Cardiac fibroblast (primary cell): Measurements from ENCODE around the gene SRGAP3.
A peak's percentile ranks its signal among the peaks of the same experiment; 100 is the strongest.

ENCODE experiments used
- DNase-seq, 2 donors: peaks; one replicate each; pipeline versions ENCODE4 v3.0.0 to v3.0.0-alpha.2; 2010; ENCODE audit warnings: low read depth in 2 of 2
- H3K4me3 ChIP-seq, 2 donors: replicated peaks in 1 of 2; 1 replicate in 1 of 2; 2 replicates in 1 of 2; pipeline ENCODE4 v1.5.1; 2011; ENCODE audit warnings: low read depth in 2 of 2, low read length in 2 of 2, mild to moderate bottlenecking in 2 of 2, moderate library complexity in 1 of 2
- CTCF ChIP-seq: IDR thresholded peaks from one replicate; pipeline ENCODE4 v1.5.1; 2011; ENCODE audit warnings: low read depth, mild to moderate bottlenecking, low read length, inconsistent platforms

SRGAP3 gene

GRCh38 chr3:9075762-9076161 lies 173.7 kb downstream of the SRGAP3 start:
- DNase-seq = no peak
- no peak overlapping the region for H3K4me3 ChIP-seq
- TF ChIP-seq CTCF = no peak

- no peak overlapping the region for H3K4me3 ChIP-seq
- DNase-seq = peak in 1 of 2 donors; percentile 9
- TF ChIP-seq CTCF = no peak
Measured at GRCh38 chr3:9074079-9074478, 175.4 kb downstream of the SRGAP3 start.

- no peak for TF ChIP-seq CTCF
- no peak overlapping the region for H3K4me3 ChIP-seq
- DNase-seq = no peak
Measured at GRCh38 chr3:9072667-9073009, 176.8 kb downstream of the SRGAP3 start.

GRCh38 chr3:9071936-9072666 lies 177.3 kb downstream of the SRGAP3 start:
- DNase-seq = no peak

GRCh38 chr3:9070961-9071360 lies 178.5 kb downstream of the SRGAP3 start:
- no peak overlapping the region for H3K4me3 ChIP-seq
- no peak for TF ChIP-seq CTCF

More at GRCh38 chr3:9071936-9072666, 177.3 kb downstream of the SRGAP3 start:
- H3K4me3 ChIP-seq = no peak overlapping the region
- TF ChIP-seq CTCF = no peak

GRCh38 chr3:9069971-9070370 lies 179.5 kb downstream of the SRGAP3 start:
- TF ChIP-seq CTCF = no peak
- DNase-seq = no peak
- no peak overlapping the region for H3K4me3 ChIP-seq

More at GRCh38 chr3:9070961-9071360, 178.5 kb downstream of the SRGAP3 start:
- no peak for DNase-seq

GRCh38 chr3:9068051-9068450 lies 181.4 kb downstream of the SRGAP3 start:
- DNase-seq = no peak
- TF ChIP-seq CTCF = no peak

More at GRCh38 chr3:9068051-9068450, 181.4 kb downstream of the SRGAP3 start:
- H3K4me3 ChIP-seq = no peak overlapping the region
